T-helper 1 cell treated with Interleukin-12 subunit alpha and Interleukin-12 subunit beta and Interleukin-4 antibody, amounts not matched to agents 30 ng/mL and 1 ng/mL, for 36 hours (primary cell): ENCODE data around the gene SUMO1. TPM values are rescaled to one million over a fixed set of nuclear protein-coding genes. Genes with fewer than 3 reads are reported as not detected.

Source experiments
- intact Hi-C: fragments of 100-400 bp; cut with micrococcal nuclease; formaldehyde crosslinking; loops from one replicate; pipeline ENCODE4 v1.15.1; 2024
- total RNA-seq: library from RNA; stranded (reverse); gene quantifications from 2 replicates; pipeline ENCODE4 v1.2.3, GENCODE V29; 2022

SUMO1 gene
- total RNA-seq, 1 donor from 2014 or later: 105 TPM

DNA sequence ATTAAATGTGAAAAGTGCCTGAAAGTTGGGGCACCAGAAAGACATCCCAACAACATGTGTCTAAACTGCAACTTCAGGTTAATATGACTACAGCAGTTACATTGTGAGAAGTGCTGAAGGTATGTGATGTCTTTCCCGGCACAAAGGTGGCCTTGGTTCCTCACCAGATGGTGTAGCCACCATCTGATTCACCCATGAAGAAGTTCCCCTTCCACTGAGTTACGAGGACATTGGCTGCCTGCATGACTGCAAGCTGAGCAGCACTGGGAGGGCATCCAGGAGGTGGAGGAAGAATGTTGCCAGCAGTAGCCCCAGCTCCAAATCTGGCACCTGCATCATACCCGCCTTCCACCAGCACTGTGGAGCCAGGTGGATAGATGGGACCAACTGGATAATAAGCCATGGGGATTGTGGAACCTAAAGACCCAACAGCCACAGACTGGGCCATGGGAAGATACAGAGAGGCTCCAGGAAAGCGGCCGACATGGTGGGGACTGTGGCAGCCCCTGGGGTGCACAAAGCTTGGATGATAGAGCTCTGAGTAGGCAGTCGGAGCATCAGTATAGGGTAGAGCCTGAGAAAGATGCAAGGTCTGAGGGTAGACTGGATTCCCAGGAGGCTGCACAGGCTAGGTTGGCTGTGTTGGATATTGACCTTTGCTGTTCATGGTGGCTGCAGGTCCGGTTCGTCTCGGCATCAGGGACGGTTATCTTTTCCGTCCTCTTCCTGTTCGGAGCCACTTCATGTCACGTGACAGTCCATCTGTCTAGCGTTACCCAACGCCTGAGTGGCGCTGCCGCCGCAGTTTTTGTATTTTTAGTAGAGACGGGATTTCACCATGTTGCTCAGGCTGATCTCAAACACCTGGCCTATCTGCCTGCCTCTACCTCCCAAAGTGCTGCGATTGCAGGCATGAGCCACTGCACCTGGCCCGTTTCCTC is 36.9 kb downstream of the SUMO1 start:
- intact Hi-C loops: no loop called here

DNA sequence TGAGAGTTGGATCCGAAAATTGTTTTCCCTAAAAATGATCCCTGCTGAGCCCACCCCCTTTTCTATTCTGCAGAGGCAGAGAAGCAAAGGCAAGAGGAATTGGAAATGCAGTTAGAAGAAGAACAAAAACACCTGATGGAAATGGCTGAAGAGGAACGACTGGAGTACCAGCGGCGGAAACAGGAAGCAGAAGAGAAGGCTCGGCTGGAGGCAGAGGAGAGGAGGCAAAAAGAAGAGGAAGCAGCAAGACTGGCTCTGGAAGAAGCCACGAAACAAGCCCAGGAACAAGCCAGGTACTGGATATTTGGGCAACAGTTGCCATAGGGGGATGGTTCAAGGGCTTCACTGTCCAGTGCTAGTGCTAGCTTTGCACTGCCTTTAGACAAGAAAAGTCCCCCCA is 41.7 kb downstream of the SUMO1 start:
- intact Hi-C loops: no loop called here

DNA sequence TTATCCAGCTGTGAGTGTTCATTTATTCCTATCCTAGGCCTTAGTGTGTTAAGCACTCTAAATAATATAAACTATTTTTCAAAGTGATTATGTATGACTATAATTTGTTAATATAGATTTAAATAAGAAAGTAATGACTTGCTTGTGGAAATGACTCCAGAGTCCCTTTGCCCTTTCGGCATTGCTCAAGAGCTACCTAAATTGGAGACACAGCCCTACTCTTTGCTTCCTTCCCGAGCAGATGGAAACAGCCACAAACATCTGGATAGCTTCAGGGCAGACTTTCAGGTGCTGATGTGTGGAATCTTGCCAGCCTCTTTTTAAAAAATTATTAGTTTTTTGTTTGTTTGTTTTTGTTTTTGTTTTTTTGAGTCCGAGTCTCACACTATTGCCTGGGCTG is 44.0 kb downstream of the SUMO1 start:
- intact Hi-C loops: no loop called here

DNA sequence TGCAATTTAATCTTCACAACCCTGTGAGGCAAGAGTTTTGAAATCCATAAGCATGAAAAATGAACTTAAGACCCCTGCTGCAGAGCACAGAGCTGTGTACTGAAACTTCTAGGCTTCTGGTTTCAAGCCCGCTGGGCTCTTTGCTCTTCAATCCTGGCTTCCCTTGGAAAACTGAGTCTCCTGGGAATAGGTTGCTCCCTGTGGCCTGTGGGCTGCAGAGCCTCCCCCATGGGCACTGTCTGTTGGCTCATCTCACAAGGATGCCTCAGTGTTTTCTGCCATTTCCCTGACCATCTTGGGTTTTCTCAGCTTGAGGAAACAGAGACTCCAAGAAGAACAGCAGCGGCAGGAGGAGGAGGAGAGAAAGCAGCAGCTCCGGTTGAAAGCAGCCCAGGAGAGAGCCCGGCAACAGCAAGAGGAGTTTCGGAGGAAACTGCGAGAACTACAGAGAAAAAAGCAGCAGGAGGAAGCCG is 44.5 kb downstream of the SUMO1 start:
- intact Hi-C loops: no loop called here

DNA sequence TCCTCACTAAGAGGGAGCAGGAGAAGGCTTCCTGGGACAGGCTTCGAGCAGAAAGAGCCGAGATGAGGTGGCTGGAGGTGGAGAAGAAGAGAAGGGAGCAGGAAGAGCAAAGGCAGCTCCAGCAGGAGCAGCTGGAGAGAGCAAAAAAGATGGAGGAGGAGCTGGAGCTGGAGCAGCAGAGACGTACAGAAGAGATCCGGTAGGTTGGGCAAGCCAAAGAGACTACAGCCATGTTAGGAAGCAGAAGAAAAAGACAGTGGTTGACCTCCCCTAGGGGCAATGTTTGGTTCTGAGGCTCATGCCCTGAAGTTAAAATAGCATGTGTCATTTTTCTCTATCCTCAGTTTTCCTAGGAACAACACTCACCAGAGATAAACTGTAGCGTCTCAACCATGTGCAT is 45.1 kb downstream of the SUMO1 start:
- intact Hi-C loops: no loop called here

DNA sequence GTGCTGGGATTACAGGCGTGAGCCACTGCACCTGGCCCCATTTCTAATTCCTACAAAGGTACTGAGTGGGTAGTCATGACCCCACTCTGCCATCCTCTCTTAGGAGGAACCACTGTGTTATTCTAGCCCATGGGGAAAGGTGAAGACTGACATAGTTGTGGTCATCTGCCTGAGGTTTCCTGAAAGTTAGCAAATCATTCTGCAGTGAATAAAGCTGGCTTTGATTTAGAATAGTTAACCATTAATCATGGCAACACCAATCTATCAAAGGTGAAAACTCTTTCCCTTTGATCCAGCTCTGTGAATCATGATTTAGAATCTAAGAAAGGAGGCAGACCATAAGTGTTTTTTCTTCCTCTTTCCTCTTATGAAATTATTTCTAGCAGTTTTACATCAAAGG is 50.8 kb downstream of the SUMO1 start:
- intact Hi-C loops: no loop called here

DNA sequence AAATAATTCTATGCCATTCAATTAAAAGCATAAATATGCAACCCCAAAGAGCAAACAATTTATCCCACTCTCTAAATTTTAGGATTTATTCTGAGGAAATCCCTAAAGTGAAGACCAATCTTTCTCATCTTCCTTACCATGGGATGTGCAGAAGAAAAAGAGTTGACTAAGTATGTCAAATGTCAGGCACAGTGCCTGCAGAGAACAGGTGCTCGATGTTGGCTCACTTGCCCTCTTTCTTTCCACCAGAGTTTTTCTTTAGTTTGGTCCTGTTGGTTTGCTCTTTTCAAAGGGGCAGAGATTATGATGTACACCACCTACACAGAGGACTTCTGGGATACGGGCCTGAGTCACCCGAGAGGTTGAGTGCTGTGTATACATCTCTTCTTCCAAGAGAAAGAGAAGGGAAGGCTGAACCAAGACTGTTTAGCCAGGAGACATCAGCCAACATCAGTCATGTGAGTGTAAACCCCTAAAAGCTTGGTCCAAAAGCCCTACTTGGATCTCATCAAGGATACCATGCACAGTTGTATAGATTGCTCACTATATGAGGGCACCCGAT is 51.7 kb downstream of the SUMO1 start:
- intact Hi-C loops: no loop called here

DNA sequence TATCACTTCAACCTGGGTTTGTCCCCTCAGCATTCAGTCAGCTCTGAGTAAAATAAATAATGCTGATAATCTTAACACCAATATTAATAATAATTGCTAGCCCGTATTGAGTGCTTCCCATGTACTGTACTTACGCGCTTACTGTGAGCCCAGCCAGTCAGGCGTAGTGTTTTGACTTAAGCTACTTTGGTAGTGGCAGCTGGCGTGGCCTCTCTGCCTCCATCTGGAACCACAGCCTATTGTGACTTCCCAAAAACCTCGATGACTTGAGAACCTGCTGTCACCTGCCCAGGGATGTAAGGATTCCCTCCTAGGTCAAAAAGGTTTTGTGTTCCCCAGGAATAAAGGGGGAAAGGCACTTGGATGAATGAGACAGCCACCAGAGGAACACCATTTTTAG is 53.2 kb downstream of the SUMO1 start:
- intact Hi-C loops: no loop called here

DNA sequence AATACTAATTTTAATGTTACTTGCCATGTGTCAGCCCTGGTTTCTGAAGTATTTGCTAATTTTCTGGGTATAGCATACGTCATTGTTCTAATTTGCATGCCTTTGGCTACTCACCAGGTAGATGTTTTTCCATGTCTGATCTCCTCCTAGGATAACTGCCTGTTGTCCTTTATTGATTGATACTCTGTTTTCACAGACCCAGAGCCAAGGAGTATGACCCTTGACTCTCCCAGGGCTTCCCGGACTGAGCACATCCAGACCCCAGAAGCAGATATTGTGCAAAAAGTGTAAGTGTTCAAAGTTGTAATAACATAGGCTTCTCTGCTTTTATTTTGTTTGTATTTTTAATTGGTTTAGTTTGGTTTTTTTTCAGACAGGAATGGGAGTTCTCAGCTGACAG is 53.8 kb downstream of the SUMO1 start:
- intact Hi-C loops: no loop called here

DNA sequence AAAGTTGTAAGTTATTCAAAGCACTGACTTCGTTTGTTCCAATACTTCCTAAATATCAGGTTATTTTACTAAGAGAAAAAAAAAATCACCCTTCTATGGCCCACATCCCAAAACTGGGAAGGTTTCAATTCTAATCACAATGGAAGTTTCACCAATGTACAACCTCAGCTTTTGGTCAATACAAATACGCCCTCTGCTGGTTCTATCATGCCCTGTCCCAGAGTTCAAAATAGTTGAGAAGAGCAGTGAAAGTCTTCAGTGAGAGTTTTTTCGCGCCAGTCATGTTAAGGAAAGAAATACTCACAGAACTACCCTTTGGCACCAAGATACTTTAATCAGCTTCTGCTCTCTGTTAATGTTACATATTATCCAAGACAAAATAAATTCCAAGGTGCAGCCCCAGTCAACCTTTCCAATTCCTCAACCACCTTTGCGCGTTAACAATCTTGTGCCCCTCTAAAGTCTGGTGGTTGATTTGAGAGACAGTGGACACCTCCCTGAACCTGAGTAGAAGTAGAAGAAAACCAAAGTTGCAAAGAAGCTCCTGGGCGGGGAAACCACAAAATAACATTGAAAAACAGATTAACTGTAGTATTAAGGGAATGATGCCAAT is 59.9 kb downstream of the SUMO1 start:
- intact Hi-C loops: loop anchor here (1.0 to 10.0 kb wide), 10 partner anchors 74 to 996 kb away; partner anchors contain the start of gene MPP4

DNA sequence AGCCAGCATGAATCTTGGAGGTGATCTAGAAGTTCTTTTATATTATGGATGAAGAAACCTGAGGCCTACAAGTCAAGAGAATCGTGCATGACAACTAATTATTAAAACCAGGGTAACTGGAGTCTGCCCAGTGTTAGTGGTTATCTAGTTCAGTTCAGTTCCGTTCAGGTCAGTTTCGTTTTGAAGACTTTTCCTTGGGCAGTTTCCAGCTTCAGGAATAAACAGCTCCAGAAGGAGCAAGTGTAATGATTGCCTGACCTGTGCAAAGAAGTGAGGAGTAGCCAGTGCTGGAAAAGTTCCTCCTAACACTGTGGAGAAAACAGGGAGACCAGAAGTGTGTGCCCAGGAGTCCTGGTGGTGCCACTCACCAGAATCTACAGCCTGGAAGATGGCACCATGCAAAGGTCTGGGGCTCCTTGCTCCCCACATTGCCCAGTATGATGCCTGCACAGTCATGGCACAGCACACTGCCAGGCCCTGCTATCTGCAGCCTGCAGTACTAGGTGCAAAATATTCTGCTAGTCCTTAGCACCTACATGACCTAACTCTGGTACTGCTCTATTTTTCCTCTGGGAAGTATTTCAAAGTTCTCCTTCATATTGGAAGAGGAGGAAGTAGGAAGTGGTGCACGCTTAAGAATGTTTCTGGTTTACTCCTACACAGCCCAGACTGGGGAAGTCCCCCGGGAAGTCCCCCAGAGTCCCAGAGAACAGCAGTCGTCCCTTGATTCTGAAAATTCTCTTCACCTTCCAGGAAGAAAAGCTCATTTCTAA is 65.8 kb downstream of the SUMO1 start:
- intact Hi-C loops: loop anchor here (10.0 kb wide), 1 partner anchor 478 kb away; the partner anchor contains the start of gene MPP4

DNA sequence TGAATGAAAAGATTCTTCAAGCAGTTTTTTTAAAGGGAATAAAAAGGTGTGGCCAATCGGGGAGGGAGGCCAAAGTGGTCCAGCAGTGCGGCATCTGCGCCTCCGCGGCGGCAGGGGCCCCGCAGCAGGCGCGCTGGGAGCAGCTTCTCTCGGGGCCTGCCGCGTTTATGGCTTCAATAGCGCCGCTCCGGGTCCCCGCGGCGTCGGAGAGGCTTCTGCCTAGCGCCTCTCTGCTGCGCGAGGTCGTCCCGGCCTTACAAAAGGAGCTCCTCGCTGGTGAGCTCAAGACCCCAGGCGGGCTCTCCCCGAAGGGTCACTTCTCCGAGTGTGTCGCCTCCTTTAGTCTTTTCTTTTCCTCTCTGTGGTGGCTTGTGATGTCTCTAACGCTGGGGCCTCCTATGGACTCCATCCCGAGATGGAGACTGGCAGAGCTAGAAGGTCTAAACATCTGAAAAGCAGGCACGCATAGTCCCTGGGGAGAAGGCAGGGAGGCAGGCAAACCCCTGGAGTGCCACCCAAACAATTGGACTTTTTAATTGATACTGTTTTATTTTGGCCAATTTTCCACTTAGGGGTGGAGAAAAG is 67.1 kb downstream of the SUMO1 start:
- intact Hi-C loops: loop anchor here (10.0 kb wide), 1 partner anchor 477 kb away; the partner anchor contains the start of gene MPP4

DNA sequence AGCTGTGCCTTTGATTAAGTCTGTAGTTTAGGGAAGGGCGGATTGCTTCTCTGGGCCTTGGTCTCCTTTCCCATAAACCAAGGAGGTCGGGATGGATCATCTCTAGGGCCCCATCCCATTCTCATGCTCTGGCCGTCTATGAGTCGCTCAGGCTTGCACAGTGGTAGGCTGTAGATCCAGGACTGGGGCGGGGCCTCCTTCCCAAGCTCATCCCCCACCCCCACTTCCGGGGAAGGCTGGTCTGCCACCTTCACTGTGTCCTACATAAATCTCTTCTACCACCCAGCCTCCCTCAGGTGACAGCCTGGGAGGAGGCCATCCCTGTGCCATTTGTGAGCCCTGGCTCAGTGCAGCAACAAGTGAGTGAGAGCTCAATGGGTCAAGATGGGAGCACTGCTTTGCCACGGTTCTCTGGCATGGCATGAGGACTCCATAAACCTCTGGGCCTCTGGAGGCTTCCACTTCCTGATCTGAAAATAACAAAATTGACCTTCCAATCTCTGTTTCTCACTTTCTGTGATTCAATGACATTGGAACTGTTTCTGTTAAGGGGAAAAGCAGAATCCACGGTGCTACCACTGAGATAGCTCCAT is 68.5 kb downstream of the SUMO1 start:
- intact Hi-C loops: loop anchor here (10.0 kb wide), 1 partner anchor 475 kb away; the partner anchor contains the start of gene MPP4

DNA sequence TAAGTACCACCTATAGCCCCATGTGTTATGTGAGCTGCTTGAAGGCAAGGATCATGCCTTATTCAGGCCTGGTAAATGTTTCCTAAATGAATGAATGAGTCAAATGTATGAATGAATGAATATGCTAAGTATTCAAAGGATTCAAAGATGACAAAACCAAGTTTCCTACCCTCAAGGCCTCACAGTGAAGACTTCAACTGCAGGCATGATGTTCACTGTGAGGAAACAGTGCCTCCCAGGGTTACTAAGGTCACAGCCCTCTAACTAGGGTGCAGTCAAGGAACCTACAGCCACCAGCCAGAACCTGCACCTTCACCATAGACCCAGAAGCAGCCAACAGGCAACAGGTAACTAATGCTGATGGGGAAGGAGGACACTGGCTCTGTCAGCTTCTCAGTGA is 69.3 kb downstream of the SUMO1 start:
- intact Hi-C loops: no loop called here

DNA sequence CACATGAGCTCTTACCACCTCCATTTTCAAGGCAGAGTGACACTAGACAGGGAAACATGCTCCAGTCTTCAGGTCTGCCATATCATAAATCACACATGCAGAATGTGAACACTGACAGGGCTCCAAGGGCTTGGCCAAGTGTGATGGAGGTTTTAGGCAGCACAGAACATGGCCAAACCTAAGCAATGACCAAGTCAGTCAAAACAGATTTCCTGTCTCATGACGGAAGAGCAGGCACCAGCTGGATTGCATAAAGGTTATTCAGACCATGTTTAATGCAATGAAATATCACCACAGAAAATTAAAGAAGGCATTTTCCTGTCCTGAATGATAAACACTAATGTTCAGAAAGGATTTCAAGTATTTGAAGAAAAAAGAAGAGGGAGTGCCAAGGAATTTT is 72.5 kb downstream of the SUMO1 start:
- intact Hi-C loops: no loop called here

DNA sequence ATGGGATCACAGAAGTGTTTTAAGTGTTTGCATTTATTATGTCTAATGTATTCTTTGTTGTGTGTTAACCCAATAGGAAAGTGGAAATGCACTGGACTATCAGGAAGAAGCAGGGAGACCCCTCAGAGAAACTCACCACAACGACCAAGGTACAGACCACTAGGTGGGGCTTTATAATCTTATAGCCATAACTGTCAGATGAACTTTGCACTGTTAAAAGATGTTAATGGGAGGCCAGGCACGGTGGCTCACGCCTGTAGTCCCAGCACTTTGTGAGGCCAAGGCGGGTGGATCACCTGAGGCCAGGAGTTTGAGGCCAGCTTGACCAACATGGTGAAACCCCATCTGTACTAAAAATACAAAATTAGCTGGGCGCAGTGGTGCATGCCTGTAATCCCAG is 73.2 kb downstream of the SUMO1 start:
- intact Hi-C loops: no loop called here

DNA sequence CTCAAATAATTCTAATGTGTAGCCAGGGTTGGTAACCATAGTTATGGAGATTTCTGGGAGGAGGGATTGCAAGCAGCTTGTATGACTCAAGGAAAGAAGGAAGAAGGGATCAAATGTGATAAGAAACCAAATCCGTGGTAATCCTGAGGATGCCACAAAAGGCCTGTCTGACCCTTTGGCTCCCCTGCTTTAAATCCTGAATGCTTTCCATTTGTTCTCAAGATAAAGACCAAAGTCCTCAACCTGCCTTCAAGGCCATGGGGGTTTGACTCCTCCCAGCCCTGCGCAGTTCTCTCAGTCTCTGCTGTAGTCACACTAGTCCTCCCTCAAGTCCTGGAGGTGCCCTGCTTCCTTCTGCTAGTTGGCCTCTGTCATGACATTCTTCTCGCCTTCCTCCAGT is 74.0 kb downstream of the SUMO1 start:
- intact Hi-C loops: no loop called here

DNA sequence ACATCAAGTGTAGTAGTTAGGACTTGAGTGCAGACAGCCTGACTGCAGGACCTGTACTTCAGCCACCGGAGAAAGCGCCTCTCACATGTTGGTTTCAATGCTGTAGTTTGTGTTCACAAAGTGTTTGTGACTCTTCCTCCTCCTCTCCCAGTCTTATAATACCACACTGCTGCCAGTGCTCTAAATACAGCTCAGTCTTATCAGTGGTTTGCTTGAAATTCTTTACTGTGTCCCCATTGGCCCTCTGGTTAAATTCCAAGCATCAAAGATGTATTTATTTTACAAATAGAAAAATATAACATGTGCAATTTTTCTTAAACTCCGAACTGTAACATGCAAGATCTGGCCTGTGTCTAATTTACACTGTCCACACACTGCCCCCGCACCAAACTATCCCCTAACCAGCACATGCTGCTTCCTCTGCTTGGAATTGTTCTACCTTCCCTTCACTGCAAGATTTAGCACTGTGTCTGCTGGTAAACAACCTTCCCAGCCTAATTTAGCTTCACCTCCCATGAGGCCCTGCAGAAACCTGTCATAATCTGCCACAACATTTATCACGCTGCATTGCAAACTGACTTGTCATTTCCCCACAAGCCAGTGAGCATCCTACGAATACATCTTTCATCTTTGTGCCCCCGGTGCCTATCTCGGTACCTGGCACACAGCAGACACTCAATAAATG is 77.1 kb downstream of the SUMO1 start:
- intact Hi-C loops: no loop called here

DNA sequence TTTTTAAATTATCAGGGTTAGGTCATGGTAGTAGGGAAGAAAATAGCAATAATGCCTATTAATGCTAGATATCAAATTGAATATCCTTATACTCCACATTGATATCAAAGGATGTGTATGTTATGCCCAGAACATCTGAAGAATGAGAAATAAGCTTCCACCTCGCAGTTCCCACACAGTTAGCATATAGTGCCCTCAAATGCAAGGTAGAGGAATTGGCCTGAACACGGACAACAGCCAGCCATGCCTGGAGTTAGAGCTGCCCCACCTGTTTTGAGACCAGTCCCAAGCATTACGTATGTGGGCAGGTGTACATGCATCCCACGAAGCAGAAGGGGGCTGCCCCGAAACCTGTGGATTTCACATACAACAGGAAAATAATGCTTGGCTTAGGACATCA is 79.6 kb downstream of the SUMO1 start:
- intact Hi-C loops: no loop called here
